ENCODE measurements around the gene HCAR2. TPM values are rescaled to one million over a fixed set of nuclear protein-coding genes. Genes with fewer than 3 reads are reported as not detected.
"Not testable (repeated sequence)": the region's sequence is repeated elsewhere in the genome, so short reads cannot be mapped to it uniquely, and the experiment has no call there.

The HCAR2 gene
- polyA plus RNA-seq, 1 donor: 2.6 TPM

DNA sequence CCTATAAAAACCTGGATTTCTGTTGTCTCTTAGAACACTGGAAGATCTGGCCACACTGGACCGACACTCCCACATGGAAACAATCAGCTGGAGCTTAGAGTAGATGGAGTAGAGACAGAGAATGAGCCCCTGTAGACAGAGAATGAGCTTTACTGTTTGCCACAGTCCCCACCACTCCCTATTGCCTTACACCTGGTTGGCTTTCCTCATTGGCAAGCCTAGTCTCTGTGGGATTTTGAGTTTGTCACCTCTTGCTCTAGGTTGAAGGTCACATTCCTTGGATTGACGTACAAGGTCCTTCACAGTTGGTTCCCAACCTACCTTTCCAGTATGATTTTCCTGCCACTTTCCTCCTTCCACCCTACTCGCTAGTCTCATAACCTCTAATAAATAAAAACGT lies 29.5 kb upstream of the HCAR2 start:
- DNase-seq: no peak
- no peak overlapping the region for H3K27ac ChIP-seq (ENCODE audit: low read length)
- no peaks in the 10 kb centered on the region for H3K27me3 ChIP-seq (ENCODE audit: control insufficient read depth, insufficient read depth, low read length)
- H3K9me3 ChIP-seq (ENCODE audit: control insufficient read depth, low read depth, low read length): no peaks in the 10 kb centered on the region
- H3K36me3 ChIP-seq (ENCODE audit: control insufficient read depth, insufficient read depth, low read length): no peaks in the 10 kb centered on the region
- no peak overlapping the region for H3K4me3 ChIP-seq (ENCODE audit: low read length)
- 100% methylated on average over 2 of the region's 4 CpGs for WGBS (ENCODE audit: insufficient coverage, low lambda C conversion rate)
- H3K4me1 ChIP-seq (ENCODE audit: control insufficient read depth, insufficient read depth, low read length): no peaks in the 10 kb centered on the region

DNA sequence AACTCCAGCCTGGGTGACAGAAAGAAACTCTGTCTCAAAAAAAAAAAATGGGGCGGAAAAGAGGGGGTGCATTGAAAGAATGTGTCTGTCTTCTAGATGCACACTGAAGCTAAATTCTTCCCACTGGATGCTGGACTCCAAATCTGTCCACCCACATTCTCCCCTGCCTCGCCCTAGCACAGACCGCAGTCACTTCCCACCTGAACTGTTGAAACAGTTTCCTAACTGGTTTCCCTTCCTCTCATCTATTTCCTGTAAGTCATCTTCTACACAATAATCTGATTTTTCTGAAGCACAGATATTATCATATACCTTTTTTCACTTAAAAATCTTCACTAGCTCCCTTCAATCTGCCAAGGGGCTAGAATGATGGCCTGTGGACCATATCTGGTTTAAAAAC lies 29.0 kb upstream of the HCAR2 start:
- Histone ChIP-seq H3K4me3 (ENCODE audit: low read length) (no peak overlapping the region), H3K9me3 (ENCODE audit: control insufficient read depth, low read depth, low read length) (no peaks in the 10 kb centered on the region), H3K4me1 (ENCODE audit: control insufficient read depth, insufficient read depth, low read length) (no peaks in the 10 kb centered on the region), H3K27ac (ENCODE audit: low read length) (no peak overlapping the region), H3K36me3 (ENCODE audit: control insufficient read depth, insufficient read depth, low read length) (no peaks in the 10 kb centered on the region), H3K27me3 (ENCODE audit: control insufficient read depth, insufficient read depth, low read length) (no peaks in the 10 kb centered on the region)
- no peak for DNase-seq
- no CpG with 5 or more reads among the region's 3 CpGs for WGBS (ENCODE audit: insufficient coverage, low lambda C conversion rate)

DNA sequence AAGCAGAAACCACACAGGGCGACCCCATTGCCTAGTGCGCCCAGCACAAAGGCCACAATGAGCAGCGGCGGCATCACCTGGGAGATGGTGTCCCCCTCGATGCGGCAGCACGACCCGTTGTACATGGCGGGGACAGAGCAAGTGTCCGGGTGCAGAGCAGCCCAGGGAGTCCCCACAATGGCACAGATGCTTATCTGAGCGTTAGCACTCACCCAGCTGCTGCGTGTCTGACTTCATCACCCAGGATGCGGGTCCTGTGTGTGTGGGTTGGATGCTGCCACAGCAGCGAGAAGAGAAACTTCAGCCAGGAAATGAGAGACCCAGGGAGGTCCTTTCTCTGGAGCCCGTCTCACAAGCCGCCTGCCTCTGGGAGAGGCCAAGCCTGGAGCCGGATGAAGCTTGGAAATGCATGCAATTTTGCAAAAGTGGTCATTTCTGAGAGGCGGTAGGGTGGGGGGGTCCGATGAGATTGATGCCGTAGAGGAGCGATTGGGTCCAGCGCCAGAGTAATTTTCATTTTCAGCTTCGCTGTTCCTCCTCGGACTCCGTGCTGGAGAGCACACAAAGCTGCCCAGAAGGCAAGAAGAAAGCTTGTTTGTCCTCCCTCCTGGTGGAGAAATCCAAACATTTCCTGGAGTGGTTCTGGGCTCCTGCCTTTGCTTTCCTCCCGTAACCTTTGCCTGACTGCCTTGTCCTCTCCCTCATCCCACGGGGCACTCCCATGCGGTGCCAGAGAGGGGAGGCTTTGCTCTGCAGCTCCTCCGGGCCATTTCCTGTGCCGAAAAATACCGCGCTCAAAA lies 27.3 kb upstream of the HCAR2 start, which contains the start of gene HCAR1:
TSS of gene HCAR1 (minus strand) at position 630 of the 800 bp plus-strand sequence. CDS start at position 125, 505 bp downstream.
- Histone ChIP-seq H3K27ac (ENCODE audit: low read length) (no peak within 1 kb of the TSS), H3K4me3 (ENCODE audit: low read length) (no peak within 1 kb of the TSS), H3K36me3 (ENCODE audit: control insufficient read depth, insufficient read depth, low read length) (no peaks in the 10 kb centered on the region), H3K9me3 (ENCODE audit: control insufficient read depth, low read depth, low read length) (no peaks in the 10 kb centered on the region), H3K4me1 (ENCODE audit: control insufficient read depth, insufficient read depth, low read length) (peaks cover 9% of the 10 kb centered on the region), H3K27me3 (ENCODE audit: control insufficient read depth, insufficient read depth, low read length) (no peaks in the 10 kb centered on the region)
- no CpG with 5 or more reads among the region's 32 CpGs for WGBS (ENCODE audit: insufficient coverage, low lambda C conversion rate)
- DNase-seq: no peak

DNA sequence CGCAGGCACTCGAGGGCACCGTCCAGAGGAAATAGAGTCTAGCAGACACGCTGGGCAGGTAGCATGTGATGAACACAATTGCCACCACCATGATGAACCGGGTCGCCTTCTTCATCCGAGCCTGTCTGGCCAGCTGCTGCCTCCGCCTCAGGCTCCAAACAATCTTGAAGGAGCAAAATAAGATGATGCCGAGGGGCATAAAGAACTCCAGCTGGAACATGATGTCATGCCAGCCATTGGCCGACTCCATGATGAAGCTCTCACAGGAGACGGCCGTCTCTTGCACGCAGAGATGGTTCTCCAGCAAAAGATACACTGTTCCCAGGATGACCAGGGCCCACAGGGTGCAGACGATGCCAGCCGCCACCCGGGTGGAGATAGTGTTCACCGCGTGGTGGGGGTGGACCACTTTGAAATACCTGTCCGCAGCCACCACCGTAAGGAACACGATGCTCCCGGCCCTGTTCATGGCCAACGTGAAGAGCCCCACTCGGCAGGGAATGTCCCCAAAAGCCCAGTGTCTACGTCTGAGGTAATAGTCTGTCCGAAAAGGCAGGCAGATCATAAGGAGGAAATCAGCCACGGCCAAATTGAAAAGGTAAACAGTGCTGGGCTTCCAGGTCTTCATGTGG lies 26.5 kb upstream of the HCAR2 start:
- no peak overlapping the region for H3K27ac ChIP-seq (ENCODE audit: low read length)
- peaks cover 10% of the 10 kb centered on the region for H3K4me1 ChIP-seq (ENCODE audit: control insufficient read depth, insufficient read depth, low read length)
- DNase-seq: no peak
- H3K36me3 ChIP-seq (ENCODE audit: control insufficient read depth, insufficient read depth, low read length): no peaks in the 10 kb centered on the region
- H3K4me3 ChIP-seq (ENCODE audit: low read length): no peak overlapping the region
- WGBS (ENCODE audit: insufficient coverage, low lambda C conversion rate): no CpG with 5 or more reads among the region's 27 CpGs
- no peaks in the 10 kb centered on the region for H3K9me3 ChIP-seq (ENCODE audit: control insufficient read depth, low read depth, low read length)
- H3K27me3 ChIP-seq (ENCODE audit: control insufficient read depth, insufficient read depth, low read length): no peaks in the 10 kb centered on the region

DNA sequence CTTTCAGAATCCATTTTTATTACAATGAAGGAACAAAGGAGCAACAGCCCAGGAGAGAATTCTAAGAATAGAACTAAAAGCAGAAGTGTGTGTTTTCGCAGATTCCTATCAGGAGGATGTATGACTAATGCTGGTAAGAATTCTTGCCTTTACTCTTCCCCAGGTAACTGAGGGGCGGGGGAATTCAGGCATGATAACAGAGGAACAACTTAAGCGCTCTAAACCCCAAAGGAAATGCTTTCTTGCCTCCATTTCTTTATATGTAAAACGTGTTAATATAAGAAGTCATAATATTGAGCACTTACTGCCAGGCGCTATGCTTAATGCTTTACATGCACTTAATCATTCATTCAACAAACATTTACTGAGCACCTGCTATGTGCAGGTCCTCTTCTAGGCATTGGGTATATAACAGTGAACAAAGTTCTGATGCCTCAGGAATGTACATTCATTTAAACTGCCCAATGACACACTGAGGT lies 23.0 kb upstream of the HCAR2 start:
- H3K27me3 ChIP-seq (ENCODE audit: control insufficient read depth, insufficient read depth, low read length): no peaks in the 10 kb centered on the region
- peak; percentile 38 to 74 for DNase-seq
- H3K27ac ChIP-seq (ENCODE audit: low read length): peak overlapping the region; percentile 80
- H3K4me1 ChIP-seq (ENCODE audit: control insufficient read depth, insufficient read depth, low read length): peaks cover 21% of the 10 kb centered on the region
- H3K4me3 ChIP-seq (ENCODE audit: low read length): no peak overlapping the region
- no CpG with 5 or more reads among the region's 5 CpGs for WGBS (ENCODE audit: insufficient coverage, low lambda C conversion rate)
- H3K36me3 ChIP-seq (ENCODE audit: control insufficient read depth, insufficient read depth, low read length): no peaks in the 10 kb centered on the region
- H3K9me3 ChIP-seq (ENCODE audit: control insufficient read depth, low read depth, low read length): no peaks in the 10 kb centered on the region

DNA sequence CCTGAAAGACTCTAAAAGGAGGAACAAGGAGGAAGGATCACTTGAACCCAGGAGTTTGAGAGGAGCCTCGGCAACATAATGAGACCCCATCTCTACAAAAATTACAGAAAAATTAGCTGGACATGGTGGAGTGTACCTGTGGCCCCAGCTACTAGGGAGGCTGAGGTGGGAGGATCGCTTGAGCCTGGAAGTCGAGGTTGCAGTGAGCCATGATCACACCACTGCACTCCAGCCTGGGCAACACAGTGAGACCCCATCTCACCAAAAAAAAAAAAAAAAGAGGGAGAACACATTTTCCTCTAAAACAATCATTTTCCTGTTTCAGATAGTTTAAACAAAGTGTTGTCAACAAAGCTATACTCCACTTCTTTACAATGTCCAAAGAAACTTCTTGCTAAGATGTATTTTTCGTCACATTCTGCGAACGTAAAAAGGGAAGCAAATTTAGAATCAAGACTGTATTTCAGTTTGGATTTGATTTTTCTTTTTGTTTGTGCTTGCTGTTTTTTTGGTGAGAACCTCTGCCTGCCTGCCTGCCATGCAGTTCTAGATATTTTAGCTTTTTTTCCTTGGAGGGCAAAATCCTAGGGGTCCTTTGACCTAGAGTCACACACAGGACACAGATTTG lies 22.4 kb upstream of the HCAR2 start:
- Histone ChIP-seq H3K4me1 (ENCODE audit: control insufficient read depth, insufficient read depth, low read length) (peaks cover 22% of the 10 kb centered on the region), H3K9me3 (ENCODE audit: control insufficient read depth, low read depth, low read length) (no peaks in the 10 kb centered on the region), H3K27me3 (ENCODE audit: control insufficient read depth, insufficient read depth, low read length) (no peaks in the 10 kb centered on the region), H3K27ac (ENCODE audit: low read length) (peak overlapping the region; percentile 80), H3K4me3 (ENCODE audit: low read length) (no peak overlapping the region), H3K36me3 (ENCODE audit: control insufficient read depth, insufficient read depth, low read length) (no peaks in the 10 kb centered on the region)
- WGBS (ENCODE audit: insufficient coverage, low lambda C conversion rate): 86% methylated on average over 3 of the region's 6 CpGs
- DNase-seq: no peak

DNA sequence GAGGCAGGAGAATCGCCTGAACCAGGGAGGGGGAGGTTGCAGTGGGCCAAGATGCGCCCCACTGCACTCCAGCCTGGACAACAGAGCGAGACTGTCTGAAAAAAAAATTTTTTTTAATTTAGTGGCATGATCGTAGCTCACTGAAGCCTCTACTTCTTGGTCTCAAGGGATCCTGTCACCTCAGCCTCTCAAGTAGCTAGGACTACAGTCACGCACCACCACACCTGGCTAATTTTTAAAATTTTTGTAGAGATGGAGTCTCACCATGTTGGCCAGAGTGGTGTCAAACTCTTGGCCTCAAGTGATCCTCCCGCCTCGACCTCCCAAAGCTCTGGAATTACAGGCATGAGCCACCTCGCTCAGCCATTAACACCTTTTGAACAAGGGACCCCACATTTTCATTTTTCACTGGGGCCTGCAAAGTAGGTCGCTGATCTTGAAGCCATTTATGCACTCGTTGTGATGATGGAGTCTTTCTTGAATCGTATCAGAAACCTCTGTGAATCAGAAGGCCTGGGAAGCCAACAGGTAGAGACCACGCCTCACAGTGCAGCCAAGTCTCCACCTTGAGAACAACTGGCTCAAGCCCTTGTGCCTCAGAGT lies 21.6 kb upstream of the HCAR2 start:
- WGBS (ENCODE audit: insufficient coverage, low lambda C conversion rate): 100% methylated on average over 1 of the region's 12 CpGs
- peaks cover 27% of the 10 kb centered on the region for H3K4me1 ChIP-seq (ENCODE audit: control insufficient read depth, insufficient read depth, low read length)
- H3K4me3 ChIP-seq (ENCODE audit: low read length): no peak overlapping the region
- DNase-seq: no peak
- H3K9me3 ChIP-seq (ENCODE audit: control insufficient read depth, low read depth, low read length): no peaks in the 10 kb centered on the region
- H3K27me3 ChIP-seq (ENCODE audit: control insufficient read depth, insufficient read depth, low read length): no peaks in the 10 kb centered on the region
- no peak overlapping the region for H3K27ac ChIP-seq (ENCODE audit: low read length)
- no peaks in the 10 kb centered on the region for H3K36me3 ChIP-seq (ENCODE audit: control insufficient read depth, insufficient read depth, low read length)

DNA sequence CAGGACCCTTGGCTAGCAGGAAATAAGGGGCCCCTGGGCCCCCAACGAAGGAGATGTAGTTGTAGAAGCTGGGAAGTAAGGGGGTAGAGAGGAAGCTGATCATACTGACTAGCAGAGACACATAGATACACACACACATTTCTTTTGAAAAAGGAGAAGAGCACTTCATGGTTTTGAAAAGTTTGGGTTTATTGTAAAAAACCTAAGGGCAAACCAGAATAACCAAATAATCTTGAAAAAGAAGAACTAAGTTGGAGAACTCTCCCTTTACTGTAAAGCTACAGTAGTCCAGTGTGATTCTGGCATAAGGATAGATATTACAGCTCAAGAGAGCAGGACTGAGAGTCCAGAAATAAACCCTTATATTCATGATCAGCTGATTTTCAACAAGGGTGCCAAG lies 19.2 kb upstream of the HCAR2 start:
- no peak for DNase-seq
- WGBS (ENCODE audit: insufficient coverage, low lambda C conversion rate): 60% methylated on average over 1 of the region's 1 CpG
- H3K36me3 ChIP-seq (ENCODE audit: control insufficient read depth, insufficient read depth, low read length): no peaks in the 10 kb centered on the region
- no peaks in the 10 kb centered on the region for H3K27me3 ChIP-seq (ENCODE audit: control insufficient read depth, insufficient read depth, low read length)
- H3K9me3 ChIP-seq (ENCODE audit: control insufficient read depth, low read depth, low read length): no peaks in the 10 kb centered on the region
- no peak overlapping the region for H3K4me3 ChIP-seq (ENCODE audit: low read length)
- peaks cover 27% of the 10 kb centered on the region for H3K4me1 ChIP-seq (ENCODE audit: control insufficient read depth, insufficient read depth, low read length)
- H3K27ac ChIP-seq (ENCODE audit: low read length): no peak overlapping the region

DNA sequence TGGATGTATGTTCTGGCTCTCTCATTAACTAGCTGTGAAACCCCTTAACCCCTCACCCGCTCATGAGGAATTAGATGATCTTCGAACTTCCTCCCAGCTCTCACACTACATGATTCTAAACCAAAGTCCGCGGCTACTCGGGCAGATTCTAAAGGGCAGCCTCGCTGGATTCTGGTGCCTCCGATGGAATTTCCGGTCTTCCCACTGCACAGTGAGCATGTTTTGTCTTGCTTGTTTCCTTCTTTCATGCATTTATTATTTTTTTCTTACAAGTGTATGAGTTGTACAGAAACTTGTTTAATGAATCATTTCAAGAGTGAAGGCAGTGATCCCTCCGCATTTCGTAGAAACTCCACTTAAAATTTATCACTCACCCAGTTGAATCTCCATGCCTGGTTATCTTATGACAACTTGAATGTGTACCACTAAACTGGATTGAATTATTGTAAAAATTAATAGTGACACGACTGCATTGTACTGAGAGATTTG lies 17.9 kb upstream of the HCAR2 start:
- peak; percentile 77 to 90 for DNase-seq

DNA sequence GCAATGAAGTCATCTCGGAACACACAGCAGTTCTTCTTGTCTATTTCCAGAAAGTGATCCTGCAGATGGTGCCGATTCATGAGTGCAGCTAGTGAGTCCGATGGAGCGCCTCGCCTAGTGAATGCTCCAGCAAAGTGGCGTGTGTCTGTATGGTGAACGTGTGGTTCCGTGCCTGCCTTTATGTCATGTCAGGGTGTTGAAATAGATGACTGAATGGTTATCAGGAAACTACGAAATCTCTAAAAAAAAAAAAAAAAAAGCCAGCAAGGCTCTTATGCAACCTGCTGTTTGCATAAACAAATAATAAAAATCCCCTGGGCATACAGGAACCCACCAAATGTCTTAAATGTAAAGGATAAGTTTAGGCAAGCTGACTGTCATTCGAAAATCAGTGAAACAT lies 13.5 kb upstream of the HCAR2 start, which contains the start of gene HCAR3:
TSS of gene HCAR3 (minus strand) at position 154 of the 400 bp plus-strand sequence. CDS start at position 80, 74 bp downstream.
- H3K27me3 ChIP-seq (ENCODE audit: control insufficient read depth, insufficient read depth, low read length); H3K36me3 ChIP-seq (ENCODE audit: control insufficient read depth, insufficient read depth, low read length); H3K9me3 ChIP-seq (ENCODE audit: control insufficient read depth, low read depth, low read length); H3K27ac ChIP-seq (ENCODE audit: low read length); DNase-seq; H3K4me3 ChIP-seq (ENCODE audit: low read length): not testable (repeated sequence)
- H3K4me1 ChIP-seq (ENCODE audit: control insufficient read depth, insufficient read depth, low read length): peaks cover 11% of the 10 kb centered on the region
- WGBS (ENCODE audit: insufficient coverage, low lambda C conversion rate): no CpG with 5 or more reads among the region's 10 CpGs

More for the DNA sequence above, 17.9 kb upstream of the HCAR2 start:
- peak overlapping the region; percentile 77 for H3K27ac ChIP-seq (ENCODE audit: low read length)
- H3K36me3 ChIP-seq (ENCODE audit: control insufficient read depth, insufficient read depth, low read length): no peaks in the 10 kb centered on the region
- no peaks in the 10 kb centered on the region for H3K9me3 ChIP-seq (ENCODE audit: control insufficient read depth, low read depth, low read length)
- peaks cover 23% of the 10 kb centered on the region for H3K4me1 ChIP-seq (ENCODE audit: control insufficient read depth, insufficient read depth, low read length)
- WGBS (ENCODE audit: insufficient coverage, low lambda C conversion rate): 0% methylated on average over 2 of the region's 11 CpGs
- H3K27me3 ChIP-seq (ENCODE audit: control insufficient read depth, insufficient read depth, low read length): no peaks in the 10 kb centered on the region
- H3K4me3 ChIP-seq (ENCODE audit: low read length): no peak overlapping the region
